HepG2 (cell line): ENCODE data around the gene LYPLA2. TPM values are rescaled to one million over a fixed set of nuclear protein-coding genes. Genes with fewer than 3 reads are reported as not detected.

Experiments
- BCL3 ChIP-seq: sonication (generic); formaldehyde crosslinking; IDR thresholded peaks from 2 replicates; pipeline ENCODE4 v1.5.1; 2020; ENCODE audit warnings: mild to moderate bottlenecking, missing genetic modification reagents, moderate library complexity
- EEA1 ChIP-seq: sonication (generic); formaldehyde crosslinking; IDR thresholded peaks from 2 replicates; pipeline ENCODE4 v1.5.1; 2020; ENCODE audit warnings: mild to moderate bottlenecking, missing genetic modification reagents, borderline replicate concordance
- KAT7 ChIP-seq: IDR thresholded peaks from 2 replicates; pipeline ENCODE4 v1.6.1; 2018; ENCODE audit warnings: borderline replicate concordance, missing compliant biosample characterization
- MLXIP ChIP-seq: sonication (generic); formaldehyde crosslinking; IDR thresholded peaks from 2 replicates; pipeline ENCODE4 v1.9.0; 2021; ENCODE audit warnings: missing genetic modification reagents, borderline replicate concordance
- NR0B2 ChIP-seq: sonication (generic); formaldehyde crosslinking; IDR thresholded peaks from 2 replicates; pipeline ENCODE4 v1.4.0; 2020; ENCODE audit warnings: mild to moderate bottlenecking, missing genetic modification reagents
- NR2F1 ChIP-seq, 2 experiments: fragments of 450-650 bp in 1 of 2; formaldehyde crosslinking in 1 of 2; IDR thresholded peaks; 2 replicates each; pipeline versions ENCODE4 v1.5.0 to v1.6.1; 2016 to 2020; ENCODE audit warnings: mild to moderate bottlenecking in 1 of 2, missing compliant biosample characterization in 1 of 2, missing genetic modification reagents in 1 of 2, moderate library complexity in 1 of 2
- PATZ1 ChIP-seq: sonication (generic); formaldehyde crosslinking; IDR thresholded peaks from 2 replicates; pipeline ENCODE4 v1.4.0; 2020; ENCODE audit warnings: missing genetic modification reagents
- PLSCR1 ChIP-seq: sonication (generic); formaldehyde crosslinking; IDR thresholded peaks from 2 replicates; pipeline ENCODE4 v1.5.0; 2020; ENCODE audit warnings: missing genetic modification reagents, mild to moderate bottlenecking, borderline replicate concordance
- SAP130 ChIP-seq: IDR thresholded peaks from 2 replicates; pipeline ENCODE4 v1.6.1; 2016; ENCODE audit warnings: low read depth
- SMAD9 ChIP-seq: sonication (generic); formaldehyde crosslinking; IDR thresholded peaks from 2 replicates; pipeline ENCODE4 v1.5.1; 2020; ENCODE audit warnings: mild to moderate bottlenecking, missing genetic modification reagents
- SOX13 ChIP-seq, 3 experiments: fragments of 450-650 bp in 1 of 3; sonication (generic) in 1 of 3; formaldehyde crosslinking in 1 of 3; IDR thresholded peaks in 2 of 3; conservative IDR thresholded peaks in 1 of 3; 2 replicates each; pipeline versions ENCODE4 v1.5.0 to v1.6.1; 2016 to 2020; ENCODE audit warnings: antibody characterized with exemption in 1 of 3, mild to moderate bottlenecking in 1 of 3, missing compliant biosample characterization in 1 of 3, missing genetic modification reagents in 1 of 3, moderate library complexity in 1 of 3
- SOX6 ChIP-seq, 2 experiments: fragments of 450-650 bp in 1 of 2; sonication (generic) in 1 of 2; formaldehyde crosslinking in 1 of 2; IDR thresholded peaks; 2 replicates each; pipeline versions ENCODE4 v1.4.0 to v1.6.1; 2017 to 2020; ENCODE audit warnings: antibody characterized with exemption in 1 of 2, mild to moderate bottlenecking in 1 of 2, missing genetic modification reagents in 1 of 2
- THAP11 ChIP-seq: IDR thresholded peaks from 2 replicates; pipeline ENCODE4 v1.6.1; 2016; ENCODE audit warnings: missing biosample characterization, missing genetic modification reagents
- ZC3H13 ChIP-seq: sonication (generic); formaldehyde crosslinking; IDR thresholded peaks from 2 replicates; pipeline ENCODE4 v1.8.1; 2023; ENCODE audit warnings: mild to moderate bottlenecking, missing genetic modification reagents, moderate library complexity
- ZNF124 ChIP-seq: sonication (generic); formaldehyde crosslinking; IDR thresholded peaks from 2 replicates; pipeline ENCODE4 v1.4.0; 2020; ENCODE audit warnings: missing genetic modification reagents
- ZNF292 ChIP-seq: sonication (generic); formaldehyde crosslinking; IDR thresholded peaks from 2 replicates; pipeline ENCODE4 v1.8.1; 2022; ENCODE audit warnings: mild to moderate bottlenecking, low read depth, missing genetic modification reagents, borderline replicate concordance
- ZNF605 ChIP-seq: sonication (generic); formaldehyde crosslinking; IDR thresholded peaks from 2 replicates; pipeline ENCODE4 v1.8.0; 2022; ENCODE audit warnings: mild to moderate bottlenecking, missing genetic modification reagents
- polyA plus RNA-seq, 8 experiments: library from polyadenylated mRNA; depleted of rRNA in 3 of 8; stranded (reverse) in 7 of 8; unstranded in 1 of 8; fragments of >200 nt; fragmentation: Illumina TruSeq in 4 of 8; extraction: Trizol in 4 of 8; gene quantifications; 2 replicates each; pipeline versions ENCODE4 v1.2.1 to v1.2.3, GENCODE V29; 2011 to 2016; ENCODE audit warnings: low read depth in 4 of 8, missing spikeins in 1 of 8, mixed read lengths in 1 of 8; ENCODE audit not compliant: insufficient read depth in 1 of 8
- total RNA-seq, 5 experiments: library from RNA; depleted of rRNA; stranded (reverse); fragments of >200 nt; fragmentation: Illumina TruSeq; extraction: Trizol; gene quantifications; 2 replicates each; pipeline ENCODE4 v1.2.3, GENCODE V29; 2016; ENCODE audit warnings: low read depth in 1 of 5

LYPLA2 gene
- total and polyA plus RNA-seq, 2 of the 13 experiments (the other 11 are each of a cell fraction or from before 2014, with no cell fraction given): 72.1 to 73.2 TPM

- TF ChIP-seq NR0B2 (CRISPR knock-in tag): no peak
- peak; percentile 69; the same call in 1 of the 2 replicates for TF ChIP-seq MLXIP (CRISPR knock-in tag)
- TF ChIP-seq ZNF124 (CRISPR knock-in tag): peak; percentile 94
- TF ChIP-seq KAT7 (CRISPR knock-in tag): no peak
- no peak for TF ChIP-seq ZC3H13
- TF ChIP-seq THAP11 (CRISPR knock-in tag): peak; percentile 58
- TF ChIP-seq EEA1: no peak
- TF ChIP-seq SAP130 (CRISPR knock-in tag): peak; percentile 58
- no peak for TF ChIP-seq BCL3 (CRISPR knock-in tag)
- peak; percentile 23; the same call in 1 of the 2 replicates for TF ChIP-seq PATZ1
- no peak for TF ChIP-seq ZNF292 (CRISPR knock-in tag)
- TF ChIP-seq ZNF605 (CRISPR knock-in tag): no peak
- no peak for TF ChIP-seq PLSCR1 (CRISPR knock-in tag)
- no peak for TF ChIP-seq SOX13 (IDR thresholded peaks at IDR 0.05)
- TF ChIP-seq SOX13 (CRISPR knock-in tag; conservative IDR thresholded peaks at IDR 0.05 in 1 of 2, IDR thresholded peaks at IDR 0.05 in 1 of 2): no peak
- TF ChIP-seq SOX6 (IDR thresholded peaks at IDR 0.05): no peak
- TF ChIP-seq SOX6 (CRISPR knock-in tag; IDR thresholded peaks at IDR 0.05): no peak; the same call in 1 of the 2 replicates
- no peak for TF ChIP-seq NR2F1 (CRISPR knock-in tag; IDR thresholded peaks at IDR 0.05)
- TF ChIP-seq SMAD9: no peak
Observed at GRCh38 chr1:23774174-23774880, 16.6 kb upstream of the LYPLA2 start (continued).
